Measurements from ENCODE around the gene LMLN.

- TF ChIP-seq CTCF (CRISPR knock-in tag; IDR thresholded peaks at IDR 0.05): no peak
- no peak for TF ChIP-seq ZNF616 (CRISPR knock-in tag; IDR thresholded peaks at IDR 0.05; ENCODE audit: low read depth)
- TF ChIP-seq ZMYM3 (CRISPR knock-in tag; IDR thresholded peaks at IDR 0.05): no peak
- no peak for TF ChIP-seq ELF1 (CRISPR knock-in tag; IDR thresholded peaks at IDR 0.05)
- no peak for TF ChIP-seq EHMT2 (IDR thresholded peaks at IDR 0.05; ENCODE audit: borderline replicate concordance, low read depth, low read length)
- no peak for TF ChIP-seq FIP1L1 (IDR thresholded peaks at IDR 0.05; ENCODE audit: borderline replicate concordance, insufficient read depth, low read depth, low read length)
- TF ChIP-seq ZBTB20 (CRISPR knock-in tag; IDR thresholded peaks at IDR 0.05; ENCODE audit: borderline replicate concordance, low read depth): no peak
- no peak for TF ChIP-seq REST (IDR thresholded peaks at IDR 0.05; ENCODE audit: borderline replicate concordance in 1 of 2, low read depth in 1 of 2, low read length in 2 of 2)
- TF ChIP-seq KLF11 (CRISPR knock-in tag; IDR thresholded peaks at IDR 0.05): no peak
These were observed 58.4 kb downstream of the LMLN start for GRCh38 chr3:198018416-198018815.

Measured in HepG2 (cell line).